Astrocyte (in vitro differentiated cells and primary cell): ENCODE data around the gene PHAX. TPM values are rescaled to one million over a fixed set of nuclear protein-coding genes. Genes with fewer than 3 reads are reported as not detected.
A peak's percentile ranks its signal among the peaks of the same experiment; 100 is the strongest.
"Not testable (repeated sequence)": the region's sequence is repeated elsewhere in the genome, so short reads cannot be mapped to it uniquely, and the experiment has no call there.

Experiments used
- DNase-seq: peaks from one replicate; pipeline ENCODE4 v3.0.0-alpha.2; 2010; ENCODE audit warnings: low read depth
- FAIRE-seq: peaks from 2 replicates; lab custom pipeline; 2011; peaks lifted over from hg19 to GRCh38; lab: Jason Lieb, UNC
- H2AFZ ChIP-seq: 2 replicates; pipeline ENCODE4 v1.6.0; 2012; ENCODE audit warnings: low read depth, low read length, inconsistent platforms
- H3K27ac ChIP-seq: 2 replicates; pipeline ENCODE4 v1.5.1; 2011; ENCODE audit warnings: low read depth, low read length, inconsistent platforms
- H3K27me3 ChIP-seq: 2 replicates; pipeline ENCODE4 v1.6.0; 2011; ENCODE audit warnings: low read length, inconsistent platforms; ENCODE audit not compliant: insufficient read depth
- H3K36me3 ChIP-seq: 2 replicates; pipeline ENCODE4 v1.5.1; 2011; ENCODE audit warnings: low read length, inconsistent platforms; ENCODE audit not compliant: insufficient read depth
- H3K4me1 ChIP-seq: 2 replicates; pipeline ENCODE4 v1.5.1; 2011; ENCODE audit warnings: low read length, inconsistent platforms; ENCODE audit not compliant: insufficient read depth
- H3K4me2 ChIP-seq: 2 replicates; pipeline ENCODE4 v1.6.0; 2012; ENCODE audit warnings: low read length, inconsistent platforms
- H3K4me3 ChIP-seq: 2 replicates; pipeline ENCODE4 v1.5.1; 2011; ENCODE audit warnings: low read depth, mild to moderate bottlenecking, low read length, inconsistent platforms; ENCODE audit not compliant: insufficient read depth
- H3K79me2 ChIP-seq: 2 replicates; pipeline ENCODE4 v1.6.0; 2012; ENCODE audit warnings: mild to moderate bottlenecking, low read length, inconsistent platforms; ENCODE audit not compliant: insufficient read depth
- H3K9ac ChIP-seq: 2 replicates; pipeline ENCODE4 v1.6.0; 2012; ENCODE audit warnings: mild to moderate bottlenecking, low read length, inconsistent platforms
- H3K9me3 ChIP-seq: 2 replicates; pipeline ENCODE4 v1.5.1; 2012; ENCODE audit warnings: low read depth, mild to moderate bottlenecking, low read length, inconsistent platforms; ENCODE audit not compliant: insufficient read depth
- H4K20me1 ChIP-seq: 2 replicates; pipeline ENCODE4 v1.6.0; 2012; ENCODE audit warnings: low read length, inconsistent platforms; ENCODE audit not compliant: insufficient read depth
- H3K27ac Mint-ChIP-seq: one replicate; pipeline ENCODE4 v1.8.0; 2021; ENCODE audit warnings: mild to moderate bottlenecking, mixed read lengths; ENCODE audit not compliant: unreplicated experiment
- H3K27me3 Mint-ChIP-seq: one replicate; pipeline ENCODE4 v1.8.0; 2021; ENCODE audit warnings: low read depth, mixed read lengths; ENCODE audit not compliant: unreplicated experiment
- H3K36me3 Mint-ChIP-seq: one replicate; pipeline ENCODE4 v1.8.0; 2021; ENCODE audit warnings: low read depth, mixed read lengths; ENCODE audit not compliant: unreplicated experiment
- H3K4me1 Mint-ChIP-seq: one replicate; pipeline ENCODE4 v1.8.0; 2021; ENCODE audit warnings: low read depth, mixed read lengths; ENCODE audit not compliant: unreplicated experiment
- H3K4me3 Mint-ChIP-seq: one replicate; pipeline ENCODE4 v1.8.0; 2021; ENCODE audit warnings: mild to moderate bottlenecking, moderate library complexity, mixed read lengths; ENCODE audit not compliant: unreplicated experiment
- H3K9me3 Mint-ChIP-seq: one replicate; pipeline ENCODE4 v1.8.0; 2021; ENCODE audit warnings: mild to moderate bottlenecking, mixed read lengths; ENCODE audit not compliant: unreplicated experiment
- CTCF ChIP-seq: IDR thresholded peaks from 2 replicates; pipeline ENCODE4 v1.5.1; 2011; ENCODE audit warnings: low read depth, mild to moderate bottlenecking, inconsistent platforms, low read length, moderate library complexity; ENCODE audit not compliant: insufficient read depth
- EZH2 ChIP-seq: IDR thresholded peaks from 2 replicates; pipeline ENCODE4 v1.6.1; 2012; ENCODE audit warnings: mild to moderate bottlenecking, low read length, inconsistent platforms; ENCODE audit not compliant: insufficient read depth
- total RNA-seq: library from RNA; stranded (reverse); gene quantifications from 2 replicates; pipeline ENCODE4 v1.2.1, GENCODE V29; 2021

Gene PHAX
- total RNA-seq, 1 donor from 2014 or later, result 58.1 TPM

GRCh38 chr5:126599499-126599898 lies 1.2 kb upstream of the PHAX start:
- Histone ChIP-seq H3K4me2 (no peak overlapping the region), H3K4me3 (no peak overlapping the region), H3K27ac (no peak overlapping the region), H3K4me1 (peaks cover 5% of the 10 kb centered on the region), H3K36me3 (peaks cover 5% of the 10 kb centered on the region), H4K20me1 (peaks cover 14% of the 10 kb centered on the region), H3K27me3 (no peaks in the 10 kb centered on the region), H3K9ac (no peak overlapping the region), H3K79me2 (peaks cover 37% of the 10 kb centered on the region), H2AFZ (no peak overlapping the region), H3K9me3 (no peaks in the 10 kb centered on the region)
- Mint-ChIP-seq H3K36me3 (peaks cover 5% of the 10 kb centered on the region), H3K27ac (peak overlapping the region; percentile 67), H3K27me3 (no peaks in the 10 kb centered on the region), H3K4me3 (peak overlapping the region; percentile 83), H3K4me1 (peaks cover 5% of the 10 kb centered on the region), H3K9me3 (no peaks in the 10 kb centered on the region)
- no peak for TF ChIP-seq EZH2
- TF ChIP-seq CTCF, result no peak
- FAIRE-seq, result no peak
- no peak for DNase-seq

- not testable (repeated sequence) for H3K9me3 Mint-ChIP-seq, FAIRE-seq, DNase-seq, H3K36me3 Mint-ChIP-seq, H3K27me3 ChIP-seq, H3K36me3 ChIP-seq, H3K4me1 ChIP-seq, H3K27me3 Mint-ChIP-seq, H3K9me3 ChIP-seq, H3K4me1 Mint-ChIP-seq
- Histone ChIP-seq H3K4me3 (peak overlapping the region; percentile 87), H3K79me2 (peaks cover 41% of the 10 kb centered on the region), H2AFZ (peak overlapping the region; percentile 96), H3K27ac (peak overlapping the region; percentile 16), H3K9ac (peak overlapping the region; percentile 92), H3K4me2 (peak overlapping the region; percentile 85), H4K20me1 (peaks cover 16% of the 10 kb centered on the region)
- Mint-ChIP-seq H3K4me3 (peak overlapping the region; percentile 83), H3K27ac (peak overlapping the region; percentile 67)
These were observed 646 bp upstream of the PHAX start for GRCh38 chr5:126599971-126600630.

GRCh38 chr5:126603402-126603991 lies 2.8 kb downstream of the PHAX start:
- Mint-ChIP-seq H3K9me3 (no peaks in the 10 kb centered on the region), H3K27me3 (no peaks in the 10 kb centered on the region), H3K36me3 (peaks cover 8% of the 10 kb centered on the region), H3K4me1 (peaks cover 6% of the 10 kb centered on the region), H3K27ac (no peak overlapping the region), H3K4me3 (no peak overlapping the region)
- H3K27me3 ChIP-seq, result no peaks in the 10 kb centered on the region
- H3K36me3 ChIP-seq, result peaks cover 16% of the 10 kb centered on the region
- H3K4me3 ChIP-seq, result no peak overlapping the region
- DNase-seq, result no peak
- H3K9me3 ChIP-seq, result no peaks in the 10 kb centered on the region
- H4K20me1 ChIP-seq, result peaks cover 36% of the 10 kb centered on the region
- no peak overlapping the region for H3K4me2 ChIP-seq
- H3K27ac ChIP-seq, result no peak overlapping the region
- H2AFZ ChIP-seq, result no peak overlapping the region
- peaks cover 73% of the 10 kb centered on the region for H3K79me2 ChIP-seq
- peaks cover 5% of the 10 kb centered on the region for H3K4me1 ChIP-seq
- no peak for FAIRE-seq
- TF ChIP-seq CTCF (no peak), EZH2 (no peak)
- H3K9ac ChIP-seq, result no peak overlapping the region
